Amygdala (tissue), 56 donors: ENCODE data around the gene HCFC1R1.
"Not testable (repeated sequence)": the region's sequence is repeated elsewhere in the genome, so short reads cannot be mapped to it uniquely, and the experiment has no call there.

ENCODE experiments used
- DNase-seq, 56 donors: peaks; one replicate each; lab custom pipeline; 2025; lab: John Stamatoyannopoulos, UW

Gene HCFC1R1

GRCh38 chr16:3023669-3024478 lies at the start of gene HCFC1R1, which contains the start of gene THOC6:
TSS of gene HCFC1R1 (minus strand) at chr16:3023942. CDS start at chr16:3023941, 1 bp downstream.
TSS of gene THOC6 (plus strand) at chr16:3024035. CDS start at chr16:3024327, 292 bp downstream.
- DNase-seq, result peak; percentile 70 to 98 (median 94)

DNA sequence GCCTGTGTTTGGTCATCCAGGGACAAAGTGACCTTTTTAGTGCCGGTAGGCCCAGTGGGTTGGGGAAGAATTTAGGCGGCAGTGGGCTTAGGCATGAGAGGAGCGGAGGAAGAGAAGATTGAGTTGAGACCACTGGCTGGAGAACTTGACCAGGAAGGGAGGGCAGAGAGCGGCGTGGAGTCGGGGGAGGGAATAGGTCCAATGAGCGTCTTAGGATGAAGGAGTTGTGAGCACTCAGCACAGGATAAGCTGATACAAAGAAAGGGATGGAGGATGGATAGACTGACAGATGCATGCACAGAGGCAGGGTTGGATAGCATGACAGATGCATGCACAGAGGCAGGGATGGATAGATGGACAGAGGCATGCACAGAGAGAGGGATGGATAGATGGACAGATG lies 49.7 kb upstream of the HCFC1R1 start:
- no peak for DNase-seq

DNA sequence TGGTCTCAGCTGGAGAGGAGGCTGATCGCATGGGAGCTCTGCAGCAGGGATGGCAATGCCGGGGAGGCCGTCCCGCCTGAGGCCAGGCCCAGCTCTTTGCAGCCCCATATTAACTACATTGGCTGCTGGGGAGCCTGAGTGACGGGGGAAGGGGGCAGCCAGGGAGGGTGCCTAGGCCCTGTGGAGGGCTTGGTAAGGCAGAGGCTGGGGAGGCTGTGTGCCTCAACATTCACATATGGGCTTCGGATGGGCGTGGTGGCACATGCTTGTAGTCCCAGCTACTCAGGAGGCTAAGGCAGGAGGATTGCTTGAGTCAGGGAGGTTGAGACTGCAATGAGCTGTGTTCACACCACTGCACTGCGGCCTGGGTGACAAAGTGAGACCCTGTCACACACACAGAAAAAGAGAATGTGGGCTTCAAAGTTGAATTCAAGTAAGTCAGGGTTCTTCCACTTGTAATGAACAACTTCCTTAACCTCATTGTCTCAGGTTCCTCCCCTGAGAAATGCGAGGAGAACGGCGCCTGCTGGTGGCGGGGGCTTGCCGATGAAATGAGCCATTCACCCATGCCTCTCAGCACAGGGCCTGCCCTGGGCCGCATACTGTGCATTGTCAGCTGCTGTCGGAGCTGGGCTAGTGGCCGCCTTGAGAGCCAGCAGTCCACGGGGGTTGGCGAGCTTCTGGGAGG lies 49.0 kb upstream of the HCFC1R1 start:
- DNase-seq, result not testable (repeated sequence)

DNA sequence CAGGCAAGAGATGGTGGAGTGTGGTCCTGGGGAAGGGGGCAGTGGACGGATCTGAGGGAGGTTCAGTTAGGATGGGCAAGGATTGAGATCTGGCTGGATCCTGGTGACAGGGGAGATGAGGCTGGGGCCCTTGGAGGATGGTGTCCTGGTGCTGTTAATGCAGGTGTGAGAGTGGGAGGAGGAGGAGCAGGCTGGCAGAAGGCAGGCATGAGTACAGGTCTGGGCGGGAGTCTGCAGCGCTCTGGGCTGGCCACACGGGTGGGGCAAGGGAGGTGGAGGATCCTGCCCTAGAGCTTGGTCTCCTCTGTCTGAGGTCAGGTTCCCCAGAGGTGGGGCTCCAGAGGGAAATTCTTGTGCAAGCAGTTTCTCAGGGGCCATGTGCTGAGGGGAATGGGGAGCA lies 48.4 kb upstream of the HCFC1R1 start:
- not testable (repeated sequence) for DNase-seq

DNA sequence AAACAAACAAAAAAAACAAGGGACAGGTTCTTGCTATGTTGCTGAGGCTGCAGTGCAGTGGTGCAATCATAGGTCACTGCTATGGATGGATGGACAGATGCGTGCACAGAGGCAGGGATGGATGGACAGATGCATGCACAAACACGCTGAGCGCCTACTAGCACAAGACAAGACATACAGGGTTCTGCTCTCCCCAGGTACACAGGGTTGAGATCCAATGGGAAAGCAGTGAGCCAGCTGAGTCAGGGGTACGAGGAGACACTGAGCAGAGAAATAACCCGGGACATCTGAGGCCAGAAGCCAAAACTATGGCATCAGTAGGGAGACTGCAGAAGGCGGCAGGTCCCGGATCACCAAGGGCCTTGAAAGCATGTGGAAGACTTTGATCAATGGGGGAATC lies 47.9 kb upstream of the HCFC1R1 start:
- DNase-seq, result no peak

GRCh38 chr16:3070608-3071111 lies 46.9 kb upstream of the HCFC1R1 start:
- no peak for DNase-seq

- DNase-seq, result not testable (repeated sequence)
Measured at GRCh38 chr16:3069146-3069545, 45.4 kb upstream of the HCFC1R1 start.

DNA sequence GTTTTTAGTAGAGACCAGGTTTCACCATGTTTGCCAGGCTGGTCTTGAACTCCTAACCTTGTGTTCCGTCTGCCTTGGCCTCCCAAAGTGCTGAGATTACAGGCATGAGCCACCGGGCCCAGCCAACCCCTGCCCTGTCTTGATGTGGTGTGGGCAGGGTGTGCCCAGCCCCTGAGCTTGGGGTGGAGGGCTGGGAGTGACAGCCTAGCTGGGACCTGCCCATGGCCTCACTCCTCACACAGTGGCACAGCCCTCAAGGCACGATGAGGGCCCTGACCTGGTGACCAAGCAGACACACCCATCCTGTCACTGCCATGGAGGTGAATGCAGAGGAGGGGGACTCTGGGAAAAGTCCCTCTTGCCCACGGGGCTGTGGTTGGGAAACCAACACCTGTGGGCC lies 44.7 kb upstream of the HCFC1R1 start:
- no peak for DNase-seq

GRCh38 chr16:3066440-3066748 lies 42.7 kb upstream of the HCFC1R1 start:
- DNase-seq, result no peak

DNA sequence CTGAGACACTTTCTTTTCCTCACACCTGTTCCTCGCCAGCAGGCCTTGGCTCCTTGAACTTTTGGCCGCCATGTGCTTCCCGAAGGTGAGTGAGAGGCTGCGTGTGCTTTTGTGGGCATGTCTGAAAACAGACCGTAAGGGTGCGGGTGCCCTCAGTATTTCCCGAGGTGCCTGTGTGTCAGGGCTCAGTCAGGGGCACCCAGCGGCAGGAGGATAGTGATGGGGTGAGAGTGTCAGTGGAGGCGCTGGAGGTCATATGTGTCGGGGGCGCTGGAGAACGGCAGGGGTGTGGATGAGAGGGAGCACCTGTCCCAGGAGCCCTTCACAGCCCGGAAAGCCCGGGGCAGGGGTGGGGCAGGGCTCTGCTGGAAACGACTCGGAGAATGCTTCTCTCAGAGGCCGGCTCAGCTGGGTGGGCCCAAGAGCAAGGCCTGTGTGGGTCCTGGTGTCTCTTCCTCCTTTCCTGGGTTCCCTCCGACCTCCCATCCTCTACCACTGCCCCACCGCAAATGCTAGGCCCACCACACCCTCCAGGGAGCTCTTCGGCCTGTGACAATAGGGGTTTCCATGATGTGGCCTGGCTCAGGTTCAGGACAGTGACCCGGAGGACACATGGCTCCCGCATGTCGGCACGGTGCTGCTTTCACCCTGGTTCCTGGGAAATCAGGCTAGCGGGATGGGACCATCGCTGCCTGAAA lies 42.1 kb upstream of the HCFC1R1 start:
- DNase-seq, result no peak

GRCh38 chr16:3065069-3065741 lies 41.5 kb upstream of the HCFC1R1 start, which contains the start of gene IL32:
TSS of gene IL32 (plus strand) at chr16:3065640. CDS start at chr16:3065812, 172 bp downstream.
- DNase-seq, result no peak

- DNase-seq, result no peak
Measured at GRCh38 chr16:3063625-3064386, 40.1 kb upstream of the HCFC1R1 start.

DNA sequence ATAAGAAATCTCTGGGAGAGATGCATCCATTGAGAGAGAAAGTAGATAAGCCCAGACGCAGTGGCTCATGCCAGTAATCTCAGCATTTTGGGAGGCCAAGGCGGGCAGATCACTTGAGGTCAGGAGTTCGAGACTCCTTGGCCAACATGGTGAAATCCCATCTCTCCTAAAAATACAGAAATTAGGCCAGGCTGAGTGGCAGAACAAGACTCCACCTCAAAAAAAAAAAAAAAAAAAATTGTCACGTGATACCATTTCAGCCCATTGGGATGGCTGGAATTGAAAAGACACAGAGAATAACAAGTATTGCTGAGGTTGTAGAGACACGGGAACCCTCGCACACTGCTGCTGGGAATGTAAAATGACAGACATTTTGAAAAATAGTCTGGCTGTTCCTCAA lies 38.8 kb upstream of the HCFC1R1 start:
- no peak for DNase-seq

DNA sequence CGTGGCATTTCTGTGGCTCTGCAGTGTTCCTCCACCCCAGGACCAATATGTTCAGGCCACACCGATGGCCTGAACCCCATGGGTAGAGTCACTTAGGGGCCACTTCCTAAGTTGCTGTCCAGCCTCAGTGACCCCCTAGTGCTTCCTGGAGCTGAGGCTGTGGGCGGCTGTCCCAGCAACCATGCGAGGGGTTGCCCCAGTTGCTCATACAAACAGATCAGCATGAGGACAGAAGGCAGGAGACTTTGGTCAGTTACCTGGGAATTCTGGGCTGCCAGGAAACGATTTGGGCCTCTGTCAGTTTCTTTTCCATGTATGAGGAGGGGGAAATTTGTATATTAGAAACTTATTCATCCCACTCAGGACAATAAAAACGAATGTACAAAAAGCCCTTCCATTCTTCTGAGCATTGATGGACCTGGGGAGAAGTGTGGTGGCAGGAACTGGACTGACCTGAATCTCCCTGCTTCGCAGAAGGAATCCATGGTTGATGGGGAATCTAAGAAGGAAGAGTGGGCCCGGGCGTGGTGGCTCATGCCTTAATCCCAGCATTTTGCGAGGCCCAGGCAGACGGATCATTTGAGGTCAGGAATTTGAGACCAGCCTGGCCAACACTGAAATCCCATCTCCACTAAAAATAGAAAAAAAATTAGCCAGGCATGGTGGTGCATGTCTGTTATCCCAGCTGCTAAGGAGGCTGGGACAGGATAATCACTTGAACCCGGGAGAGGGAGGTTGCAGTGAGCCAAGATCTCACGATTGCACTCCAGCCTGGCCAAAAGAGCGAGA lies 36.8 kb upstream of the HCFC1R1 start:
- no peak for DNase-seq

DNA sequence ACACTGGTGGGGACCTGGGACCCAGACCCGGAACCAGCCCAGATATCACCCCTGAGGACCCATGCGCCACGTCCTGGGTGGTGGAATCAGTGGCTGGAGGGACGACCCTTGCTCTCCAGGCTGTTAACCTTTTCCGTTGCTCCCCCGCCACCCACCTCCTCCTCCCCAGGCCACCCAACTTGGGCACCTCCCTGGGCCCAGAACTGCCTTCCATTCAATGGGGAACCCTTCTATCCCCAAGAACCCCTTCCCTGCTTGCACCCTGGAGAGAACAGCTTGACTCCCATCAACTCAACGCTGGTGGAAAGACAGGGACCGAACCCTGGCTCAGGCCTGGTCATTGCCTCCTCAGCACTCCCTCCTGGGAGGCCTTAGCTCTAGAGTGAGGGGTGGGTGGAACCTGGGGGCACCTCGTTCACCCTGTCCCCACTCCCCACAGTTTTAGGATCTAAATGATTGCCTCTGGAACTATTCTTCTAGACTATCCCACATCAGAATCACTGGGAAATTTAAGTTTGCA lies 36.0 kb upstream of the HCFC1R1 start:
- no peak for DNase-seq

GRCh38 chr16:3059041-3059722 lies 35.4 kb upstream of the HCFC1R1 start:
- DNase-seq, result peak in 51 of 56 donors; percentile 6 to 84 (median 61)

- peak in 19 of 56 donors; percentile 4 to 47 (median 27) for DNase-seq
Measured at GRCh38 chr16:3058139-3059030, 34.6 kb upstream of the HCFC1R1 start.
